T-helper 2 cell treated with Interferon-gamma antibody and Interleukin-4, amounts not matched to agents 100 ng/mL and 5 ng/mL, for 36 hours (primary cell): ENCODE measurements around the gene NHS. TPM values are rescaled to one million over a fixed set of nuclear protein-coding genes. Genes with fewer than 3 reads are reported as not detected.

Experiments
- intact Hi-C: fragments of 100-400 bp; cut with micrococcal nuclease; formaldehyde crosslinking; loops from one replicate; pipeline ENCODE4 v1.15.1; 2023
- total RNA-seq: library from RNA; stranded (reverse); gene quantifications from 2 replicates; pipeline ENCODE4 v1.2.3, GENCODE V29; 2022

The NHS gene
- total RNA-seq, 1 donor from 2014 or later = 0.70 TPM

DNA sequence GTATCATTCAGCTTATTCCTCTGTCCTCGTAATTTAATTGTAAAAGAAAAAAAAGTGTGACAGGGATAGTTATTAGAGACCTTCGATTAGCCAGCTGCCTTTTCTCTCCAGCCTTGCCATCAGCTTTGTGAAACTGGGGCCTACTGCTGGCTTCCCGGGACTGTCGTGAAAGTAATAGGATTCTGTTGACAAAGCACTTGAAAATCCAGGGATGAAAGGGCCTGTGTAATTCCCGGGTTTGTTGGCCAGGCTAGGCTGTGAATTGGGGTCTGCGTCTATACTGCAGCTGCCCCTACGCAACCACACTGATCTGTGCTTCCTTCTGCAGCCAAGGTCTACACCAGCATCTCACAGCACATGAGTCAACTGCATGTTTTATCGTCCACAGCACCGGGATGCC, 241.9 kb downstream of the NHS start:
- intact Hi-C loops = no loop called here

DNA sequence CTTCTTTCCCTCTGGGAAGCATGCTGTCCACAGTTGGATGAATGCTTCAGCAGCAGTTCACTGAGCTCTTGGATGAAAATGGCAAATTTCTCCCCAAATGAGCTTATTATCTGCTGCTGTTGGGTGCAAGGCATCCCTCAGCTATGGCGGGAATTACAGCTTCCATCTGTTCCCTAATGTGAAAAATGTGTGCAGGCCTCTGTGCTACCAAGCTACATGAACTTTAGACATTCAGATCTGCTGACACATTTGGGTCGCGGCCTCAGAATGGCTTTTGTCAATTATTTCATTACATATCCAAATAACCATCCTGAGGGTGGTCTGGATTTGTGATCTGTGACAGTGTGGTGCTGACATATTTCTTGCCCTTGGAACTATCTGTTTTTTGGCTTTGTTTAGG, 242.8 kb downstream of the NHS start:
- intact Hi-C loops = no loop called here

DNA sequence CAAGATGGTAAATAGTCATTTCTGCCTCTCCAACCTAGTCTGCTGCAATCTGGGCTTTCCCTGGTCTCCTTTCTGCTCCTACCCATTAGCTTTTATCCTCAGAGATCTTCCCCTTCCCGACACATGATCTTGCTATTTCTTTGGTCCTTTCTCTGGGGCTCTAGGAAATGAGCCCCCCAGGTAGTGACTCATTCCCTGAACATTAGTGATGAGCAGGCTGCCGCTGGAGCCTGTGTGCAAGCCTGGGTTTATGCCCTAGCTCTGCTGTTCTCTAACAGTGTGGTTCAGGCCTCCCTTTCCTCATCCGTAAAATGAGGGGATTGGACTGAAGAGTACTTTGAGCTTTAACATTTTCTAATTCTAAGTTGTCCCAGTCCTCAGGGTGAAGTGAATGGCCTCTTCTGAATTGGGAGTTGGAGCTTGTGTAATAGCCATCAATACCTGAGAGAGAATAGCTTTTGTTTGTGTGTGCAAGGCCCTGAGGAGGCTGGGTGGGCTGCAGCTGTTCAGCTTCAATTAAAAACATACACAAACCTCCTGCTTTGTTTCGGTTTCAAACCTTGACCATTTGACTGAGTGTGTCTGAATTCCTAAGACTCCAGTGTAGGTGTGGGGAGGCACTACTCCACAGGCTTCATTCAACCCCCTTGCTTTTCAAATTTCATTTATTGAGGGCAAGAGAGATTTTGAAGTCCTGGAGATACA, 246.7 kb downstream of the NHS start:
- intact Hi-C loops = no loop called here

DNA sequence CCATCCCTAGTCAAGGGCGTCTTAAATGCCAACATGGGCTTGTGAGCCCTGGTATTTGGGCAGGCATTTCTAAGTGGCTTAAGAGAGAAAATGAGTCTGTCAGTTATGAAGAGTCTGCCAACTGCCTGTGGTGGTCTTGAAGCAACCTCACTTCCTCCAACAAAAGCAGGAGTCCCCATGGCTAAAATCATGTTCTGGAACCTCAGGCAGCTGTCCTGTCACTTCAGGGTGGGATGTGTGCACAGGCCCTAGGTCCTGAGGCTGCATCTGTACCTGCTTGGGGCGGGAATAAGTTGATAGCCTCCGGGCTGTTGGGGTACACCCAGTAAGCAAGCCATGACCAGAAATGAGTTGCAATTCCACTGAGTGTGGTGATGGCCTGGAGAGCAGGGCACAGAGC, 247.3 kb downstream of the NHS start:
- intact Hi-C loops = no loop called here

DNA sequence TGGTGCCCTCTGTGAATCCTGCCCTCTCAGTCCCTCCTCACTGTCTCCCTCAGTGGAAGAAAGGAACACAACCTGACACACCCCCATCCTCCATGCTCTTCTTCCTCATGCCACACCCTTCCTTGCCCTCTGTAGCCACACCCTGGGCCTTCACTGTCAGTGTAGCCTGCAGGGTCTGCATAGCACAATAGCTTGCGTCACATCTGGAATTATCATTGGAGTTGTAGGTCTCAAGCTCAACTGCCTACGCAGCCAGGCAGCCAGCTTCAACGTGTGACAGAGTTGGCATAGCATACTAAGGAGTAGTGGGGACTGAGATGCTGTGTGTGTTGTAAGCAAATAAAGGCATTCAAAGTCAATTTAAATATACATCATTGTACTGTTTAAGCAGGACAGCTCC, 248.8 kb downstream of the NHS start:
- intact Hi-C loops = no loop called here

DNA sequence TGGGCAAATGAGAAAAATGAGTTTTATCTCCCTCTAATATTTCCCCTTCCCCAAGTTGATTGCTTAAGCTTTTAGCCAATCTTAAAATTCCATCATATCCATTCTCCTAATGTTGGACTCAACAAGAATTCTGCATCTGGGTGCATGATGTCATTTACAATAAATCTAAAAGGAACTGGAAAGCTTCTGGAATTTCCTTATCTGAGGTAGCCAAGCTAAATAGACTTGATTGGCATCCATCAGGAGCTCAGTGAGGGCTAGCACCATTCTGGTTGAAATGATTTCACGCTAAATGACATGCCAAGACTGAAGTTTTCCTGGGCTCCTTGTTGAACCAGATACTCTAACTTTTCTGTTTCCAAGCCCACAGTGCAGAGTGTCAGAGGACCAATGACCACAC, 252.0 kb downstream of the NHS start:
- intact Hi-C loops = no loop called here

DNA sequence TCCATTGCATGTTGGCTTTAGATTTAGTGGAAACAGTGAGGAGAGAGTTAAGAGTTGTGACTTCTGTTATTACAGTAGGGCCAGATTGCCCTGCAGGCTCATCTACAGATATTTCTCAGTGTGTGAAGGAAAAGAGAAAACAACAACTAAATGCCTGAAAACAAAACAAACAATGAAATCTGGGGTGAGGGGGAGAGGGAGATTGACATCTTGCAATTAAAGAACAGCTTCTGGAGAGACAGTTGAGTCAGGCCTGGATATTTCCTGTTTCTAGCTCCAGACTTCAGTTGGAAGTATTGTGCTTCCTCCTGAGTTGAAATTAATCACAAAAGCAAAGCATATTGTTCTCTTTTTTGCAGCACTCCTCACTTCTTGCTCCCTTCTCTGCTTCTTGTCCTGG, 254.0 kb downstream of the NHS start:
- intact Hi-C loops = no loop called here

DNA sequence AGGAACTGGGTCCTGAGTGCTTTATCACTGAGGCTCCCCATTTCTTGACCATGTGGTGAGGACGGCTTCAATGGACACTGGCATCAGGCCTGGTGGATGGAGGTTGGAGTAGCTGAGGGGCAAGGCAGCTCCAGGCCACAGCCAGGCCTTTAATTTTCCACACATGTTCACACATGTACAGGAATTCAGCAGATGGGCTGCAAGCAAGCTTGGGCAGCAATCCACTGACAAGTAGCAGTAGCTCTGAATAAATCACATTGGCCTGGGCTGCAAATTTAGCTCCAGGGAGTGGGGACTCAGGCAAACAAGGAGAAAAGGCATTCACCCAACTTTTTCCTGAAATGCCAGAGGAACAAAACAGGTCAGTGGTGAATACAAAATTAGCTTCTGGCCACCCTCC, 254.5 kb downstream of the NHS start:
- intact Hi-C loops = no loop called here

DNA sequence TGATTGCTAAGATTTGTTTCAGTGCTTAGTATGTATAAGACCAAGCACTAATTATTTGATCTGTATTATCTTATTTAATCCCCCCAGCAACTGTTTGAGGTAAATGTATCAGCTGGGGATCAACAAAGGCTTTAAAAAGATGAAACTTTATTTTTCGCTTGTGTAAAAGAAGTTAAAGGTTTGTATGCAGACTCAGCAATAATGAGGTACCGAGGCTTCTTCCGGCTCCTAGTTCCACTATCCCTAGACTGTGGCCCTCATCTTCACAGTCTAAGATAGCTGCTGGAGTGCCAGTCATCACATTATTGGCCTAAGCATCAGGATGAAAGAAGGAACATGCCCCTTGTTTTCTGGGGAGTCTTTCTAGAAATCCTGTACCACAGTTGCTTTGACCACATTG, 256.6 kb downstream of the NHS start:
- intact Hi-C loops = no loop called here

DNA sequence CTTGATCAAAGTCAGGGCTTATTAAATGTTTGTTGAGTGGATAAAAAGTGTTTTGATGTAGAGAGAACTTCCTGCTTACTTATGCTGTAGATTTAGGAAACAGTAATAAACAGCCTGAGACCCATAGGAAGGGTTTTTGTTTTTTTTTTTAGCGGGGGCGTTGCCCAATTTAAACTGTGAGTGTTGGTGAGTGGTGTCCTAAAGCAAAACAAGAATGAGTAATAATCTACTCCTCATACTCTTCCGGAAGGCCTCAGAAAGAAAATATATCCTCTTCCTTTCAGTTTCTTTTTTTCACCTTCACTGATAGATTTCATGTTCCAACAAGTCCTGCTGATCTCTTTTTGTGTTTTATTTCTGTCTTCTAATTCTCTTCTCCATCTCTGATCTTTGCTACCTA, 257.9 kb downstream of the NHS start:
- intact Hi-C loops = no loop called here

DNA sequence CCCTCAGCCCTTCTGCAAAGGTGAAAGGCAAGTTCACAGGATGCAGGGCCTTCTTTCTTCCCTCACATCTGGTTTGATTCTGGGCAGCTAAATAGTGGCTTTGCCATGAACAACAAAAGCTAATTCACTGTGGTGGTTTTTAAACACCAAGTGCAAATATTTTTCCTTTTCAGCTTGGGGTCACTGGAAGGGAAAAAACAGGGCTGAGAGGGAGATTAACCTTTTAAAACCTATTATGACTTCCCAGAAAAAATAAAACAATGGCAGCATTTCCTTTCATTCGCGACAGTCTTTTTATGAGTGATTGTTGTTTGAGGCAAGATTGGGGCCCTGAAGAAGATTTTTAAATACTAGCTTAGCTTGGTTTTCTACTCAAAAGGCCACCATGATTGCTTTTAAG, 258.5 kb downstream of the NHS start:
- intact Hi-C loops = no loop called here

DNA sequence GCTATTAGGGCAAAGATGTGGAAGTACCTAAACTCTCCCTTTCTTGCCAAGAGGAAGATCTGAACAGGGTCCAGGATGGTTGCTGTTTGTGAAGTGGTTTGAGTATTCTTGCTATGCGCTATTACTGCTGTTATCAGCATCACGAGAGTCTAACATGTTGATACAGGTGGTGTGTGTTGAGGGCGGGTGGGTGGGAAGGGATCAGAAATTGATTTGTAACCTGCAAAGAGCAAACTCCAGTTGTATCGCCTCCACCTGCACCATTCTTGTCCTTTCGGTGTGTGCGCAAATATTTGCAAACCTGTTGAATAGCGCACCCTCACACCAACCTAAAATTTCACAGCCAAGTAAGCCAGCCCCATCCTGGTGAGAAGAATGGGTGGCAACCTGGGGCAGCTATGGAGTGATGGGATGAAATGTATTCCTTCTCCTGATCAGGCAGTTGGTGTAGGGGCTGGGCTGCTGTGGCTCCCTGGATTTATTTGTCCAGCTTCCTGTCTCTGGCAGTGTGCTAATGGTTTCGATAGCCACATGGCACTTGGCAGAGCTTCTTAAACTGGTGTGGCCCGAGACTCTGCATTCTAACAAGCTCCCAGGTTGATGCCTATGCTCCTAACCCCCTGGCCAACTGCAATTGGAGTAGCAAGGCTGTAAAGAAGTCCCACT, 259.7 kb downstream of the NHS start:
- intact Hi-C loops = no loop called here

DNA sequence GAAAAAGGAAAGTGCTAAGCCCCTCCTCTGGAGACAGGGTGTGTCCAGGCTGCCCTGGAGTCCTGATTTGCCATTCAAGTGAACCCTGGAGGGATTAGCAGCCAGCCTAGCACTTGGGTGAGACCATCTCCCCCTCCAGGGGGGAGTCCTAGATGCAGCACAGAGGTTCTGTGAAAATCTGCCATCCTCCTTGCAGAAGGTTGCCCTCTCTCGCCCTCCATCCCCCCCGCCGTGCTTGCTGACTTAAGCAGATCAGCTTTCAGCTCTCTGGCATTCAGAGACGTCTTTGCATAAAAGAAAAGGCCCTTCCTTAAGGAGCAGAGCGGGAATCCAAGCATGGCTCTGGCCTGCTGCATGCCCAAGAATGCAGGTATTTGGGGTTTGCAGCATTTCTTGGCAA, 260.2 kb downstream of the NHS start:
- intact Hi-C loops = no loop called here

DNA sequence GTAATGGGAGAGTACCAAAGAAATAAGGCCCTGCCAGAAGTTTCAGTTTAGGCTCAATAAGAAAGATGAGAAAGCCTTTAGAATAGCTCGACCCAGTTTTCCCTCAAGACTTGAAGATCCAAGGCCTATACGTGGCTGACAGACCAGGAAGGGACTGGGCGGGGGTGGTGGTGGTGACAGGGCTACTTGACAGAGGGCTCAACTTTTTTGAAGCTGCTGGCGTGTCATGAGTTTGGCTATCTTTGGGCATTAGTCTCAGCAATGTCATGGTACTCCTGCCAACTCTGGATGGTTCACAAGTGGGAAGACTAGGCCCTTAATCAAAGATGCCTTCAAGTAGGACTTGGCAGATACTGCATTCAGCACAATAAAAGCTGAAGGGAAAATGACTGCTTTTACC, 262.2 kb downstream of the NHS start:
- intact Hi-C loops = no loop called here

DNA sequence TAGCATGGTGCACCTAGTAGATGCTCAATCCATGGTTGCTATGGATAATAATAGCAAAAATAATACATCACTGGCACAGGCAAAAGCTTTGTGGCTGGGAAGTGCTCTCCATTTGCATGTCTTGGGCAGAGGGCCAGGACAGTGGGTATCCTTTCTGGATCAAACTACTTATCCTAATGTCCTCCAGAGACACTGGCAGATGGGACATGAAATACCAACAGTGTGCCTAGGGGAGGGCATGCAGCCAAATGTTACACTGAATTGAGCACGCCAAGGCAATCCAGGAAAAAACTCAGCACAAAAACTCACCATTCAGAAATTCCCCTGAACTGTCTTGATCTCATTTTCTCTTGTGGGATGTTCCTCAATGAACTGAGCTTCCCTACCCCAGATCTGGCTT, 263.7 kb downstream of the NHS start:
- intact Hi-C loops = no loop called here

DNA sequence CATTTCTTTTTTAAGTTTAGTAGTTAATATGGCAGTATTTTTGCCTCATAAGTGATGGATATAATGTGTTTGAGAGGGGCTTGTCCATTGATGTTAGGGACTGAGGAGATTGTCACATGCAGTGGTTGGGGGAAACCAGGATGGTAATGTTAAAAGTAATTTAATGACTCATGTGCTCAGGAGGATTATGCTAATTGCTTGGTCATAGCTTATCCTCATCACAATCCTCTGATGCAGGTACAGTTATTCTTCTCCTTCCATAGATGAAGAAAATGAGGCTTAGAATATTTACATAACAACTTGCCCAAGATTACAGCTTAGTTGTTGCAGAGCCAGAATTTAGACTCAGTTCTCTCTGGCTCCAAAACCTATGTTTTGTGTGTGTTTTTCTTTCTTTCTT, 267.9 kb downstream of the NHS start:
- intact Hi-C loops = no loop called here

DNA sequence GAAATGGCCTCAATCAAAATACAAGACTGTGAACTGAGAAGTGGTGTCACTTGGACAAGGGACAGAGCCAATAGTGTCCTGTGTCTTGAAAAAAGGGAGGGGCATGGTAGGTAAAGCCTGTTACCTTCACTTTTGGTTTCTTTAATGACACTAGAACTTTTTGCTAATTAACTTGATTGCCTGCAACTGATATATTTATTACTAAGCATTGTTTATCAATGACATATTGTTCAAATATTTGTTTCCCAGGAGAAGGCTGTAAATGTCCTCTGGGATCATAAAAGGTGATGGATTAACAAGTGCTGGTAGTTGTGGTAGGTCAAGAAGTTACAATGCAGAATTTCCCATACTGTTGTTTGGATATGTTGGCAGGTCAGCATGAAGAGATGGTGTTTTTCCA, 268.5 kb downstream of the NHS start:
- intact Hi-C loops = no loop called here

DNA sequence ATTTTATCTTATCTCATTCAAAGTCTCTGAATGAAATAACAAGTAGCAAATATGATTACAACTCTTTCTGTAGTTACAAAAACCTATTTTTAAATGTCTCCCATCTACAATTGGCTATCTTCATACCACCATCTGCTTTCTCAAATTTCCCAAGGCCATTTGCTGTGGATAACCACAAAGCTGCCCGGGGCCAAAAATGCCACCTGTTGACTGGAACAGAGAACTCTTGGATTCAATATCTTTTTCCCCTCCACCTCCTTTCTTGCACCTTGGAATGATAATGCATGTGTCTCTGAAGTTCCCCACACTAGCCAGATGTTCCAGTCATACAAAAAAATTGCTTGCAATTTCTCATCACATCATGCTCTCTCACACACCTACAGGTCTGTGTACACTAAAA, 269.0 kb downstream of the NHS start:
- intact Hi-C loops = no loop called here

DNA sequence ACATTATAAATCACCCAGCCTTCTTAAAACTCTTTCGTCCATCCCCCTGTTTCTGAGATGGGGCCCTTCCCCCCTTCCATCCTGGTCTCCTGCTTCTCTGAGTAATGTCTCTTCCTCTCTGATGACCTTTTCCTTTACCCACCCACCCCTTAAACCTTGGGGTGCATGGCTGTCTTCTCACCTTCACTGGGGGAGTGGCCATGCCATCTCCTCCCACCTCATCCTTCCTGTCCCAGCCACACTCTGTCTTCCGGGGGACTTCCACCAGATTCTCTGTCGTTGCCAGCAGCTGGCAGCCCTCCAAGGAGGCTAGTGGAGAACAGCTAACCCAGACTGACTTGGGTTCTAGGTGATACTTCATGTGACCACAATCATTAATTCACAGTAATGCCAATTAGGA, 279.1 kb downstream of the NHS start:
- intact Hi-C loops = no loop called here

DNA sequence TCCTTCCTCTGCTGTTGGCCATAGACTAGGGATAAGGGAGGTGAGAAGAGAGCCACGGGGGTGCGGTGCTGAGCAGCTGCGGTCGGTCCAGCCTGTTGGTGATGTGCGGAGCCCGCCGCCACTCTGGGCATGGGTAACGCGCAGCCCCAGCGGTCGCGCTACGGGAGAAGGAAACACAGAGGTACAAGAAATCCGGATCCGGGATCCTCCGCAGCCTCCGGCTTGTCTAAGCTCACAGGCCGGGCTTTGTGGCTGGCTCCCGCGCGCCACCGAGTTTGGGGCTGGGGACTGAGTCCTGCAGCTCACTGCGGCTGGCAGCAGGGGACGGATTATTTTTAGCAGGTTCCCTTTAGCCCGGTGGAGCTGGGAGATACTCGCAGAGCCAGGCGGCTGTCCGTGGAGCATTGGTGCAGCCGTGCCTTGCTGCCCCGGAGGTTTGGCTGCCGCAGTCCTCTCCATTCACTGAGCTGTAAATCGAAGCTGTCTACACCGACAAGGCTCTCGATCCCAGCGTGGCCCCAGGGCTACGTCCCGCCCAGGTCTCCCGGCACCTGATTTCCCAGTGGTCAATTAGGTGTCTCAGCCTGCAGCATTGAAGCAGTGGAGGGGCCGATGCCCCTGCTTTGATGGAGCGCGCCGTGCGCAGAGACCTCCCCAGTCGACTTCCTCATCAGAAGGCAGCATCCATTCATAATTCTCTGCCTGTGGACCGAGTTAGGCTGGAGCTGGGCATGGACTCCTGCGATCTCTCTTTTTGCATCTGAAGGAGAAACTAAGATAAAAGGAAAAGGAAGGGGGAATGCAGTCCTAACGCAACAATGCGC, 280.4 kb downstream of the NHS start:
- intact Hi-C loops = no loop called here

DNA sequence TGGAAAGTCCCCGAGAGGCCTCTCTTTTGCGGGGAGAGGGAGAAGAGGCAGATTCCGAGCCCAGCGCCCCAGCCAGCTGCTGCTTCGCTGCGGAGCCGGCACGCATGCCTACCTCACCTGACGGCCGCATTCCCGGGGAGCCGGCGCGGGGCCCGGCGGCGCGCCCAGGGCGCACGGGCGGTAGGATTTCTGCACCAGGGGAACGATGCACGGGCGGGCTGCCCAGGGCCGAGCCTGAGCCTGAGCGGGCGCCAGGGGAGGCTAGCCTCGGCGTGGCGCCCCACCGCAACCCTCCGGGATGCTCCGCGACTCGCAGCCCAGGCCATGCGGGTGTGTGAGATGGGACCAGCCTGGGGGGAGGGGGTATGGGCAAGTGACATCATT, 281.0 kb downstream of the NHS start:
- intact Hi-C loops = no loop called here

DNA sequence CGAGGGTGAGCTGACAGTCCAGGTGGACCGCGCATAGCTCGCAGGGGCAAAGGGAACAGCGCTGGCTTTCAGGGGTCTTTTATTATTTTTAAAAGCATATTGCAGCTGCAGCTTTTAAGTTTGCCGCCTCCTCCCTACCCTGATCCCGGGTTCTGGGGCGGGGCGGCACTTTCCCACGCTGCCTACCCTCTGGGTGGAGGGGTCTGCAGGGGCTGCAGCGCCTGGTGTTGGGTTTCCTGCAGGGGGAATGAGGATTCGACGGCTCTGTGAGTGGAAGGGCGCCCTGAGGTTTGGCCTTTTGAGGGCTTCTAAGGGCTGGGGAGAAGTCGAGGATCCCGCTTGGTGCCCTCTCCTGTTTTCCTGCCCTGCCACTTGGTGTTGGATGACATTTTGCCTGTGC, 281.6 kb downstream of the NHS start:
- intact Hi-C loops = no loop called here

DNA sequence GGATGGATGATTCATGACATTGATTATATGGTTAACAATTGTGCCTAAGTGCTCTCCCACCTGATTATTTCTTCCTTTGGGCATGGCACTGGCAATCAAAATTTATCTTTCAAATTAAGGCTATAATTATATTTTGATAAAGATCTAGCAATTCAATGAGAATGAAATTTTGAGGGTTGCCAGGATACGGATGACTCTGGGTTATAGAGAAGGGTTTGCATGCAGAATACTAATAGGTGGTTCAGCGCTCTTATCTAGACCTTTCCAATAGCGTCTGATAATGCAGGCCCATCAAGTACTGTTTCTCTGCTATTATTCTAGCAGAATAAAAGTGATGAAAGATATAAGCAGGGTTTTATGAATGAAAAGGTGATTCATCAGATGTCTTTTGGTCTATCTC, 287.4 kb downstream of the NHS start:
- intact Hi-C loops = no loop called here
